GM23338 (cell line): ENCODE data around the gene NRCAM.

ENCODE experiments used
- CREB1 ChIP-seq: fragments of 250-450 bp; sonication (Bioruptor Pico); IDR thresholded peaks from 2 replicates; pipeline ENCODE4 v1.5.0; 2020; ENCODE audit warnings: low read depth, mild to moderate bottlenecking, moderate library complexity
- CTCF ChIP-seq, 2 experiments: fragments of 200-600 bp in 1 of 2; sonication (generic) in 1 of 2; conservative IDR thresholded peaks; 2 replicates each; pipeline versions ENCODE4 v1.5.1 to v1.6.1; 2016 to 2017; ENCODE audit warnings: antibody characterized with exemption in 2 of 2, low read depth in 2 of 2, mild to moderate bottlenecking in 2 of 2, moderate library complexity in 1 of 2
- EZH2 ChIP-seq: fragments of 200-600 bp; sonication (generic); IDR thresholded peaks from one replicate; pipeline ENCODE4 v1.8.0; 2017; ENCODE audit warnings: antibody characterized with exemption, mild to moderate bottlenecking, low read depth; ENCODE audit not compliant: unreplicated experiment
- EZH2phosphoT487 ChIP-seq: fragments of 200-600 bp; sonication (generic); IDR thresholded peaks from one replicate; pipeline ENCODE4 v1.8.1; 2018; ENCODE audit warnings: antibody characterized with exemption; ENCODE audit not compliant: unreplicated experiment
- JUNB ChIP-seq: IDR thresholded peaks from one replicate; pipeline ENCODE4 v1.6.1; 2016; ENCODE audit warnings: antibody characterized with exemption; ENCODE audit not compliant: unreplicated experiment
- POLR2AphosphoS5 ChIP-seq: IDR thresholded peaks from 2 replicates; pipeline ENCODE4 v1.6.1; 2016; ENCODE audit warnings: antibody characterized with exemption, low read depth
- REST ChIP-seq: IDR thresholded peaks from one replicate; pipeline ENCODE4 v1.6.1; 2018; ENCODE audit warnings: antibody characterized with exemption; ENCODE audit not compliant: unreplicated experiment
- ZNF114 ChIP-seq: fragments of 250-450 bp; sonication (Bioruptor Pico); IDR thresholded peaks from 2 replicates; pipeline ENCODE4 v1.5.0; 2020; ENCODE audit warnings: mild to moderate bottlenecking, moderate library complexity
- ZNF331 ChIP-seq: fragments of 250-450 bp; sonication (Bioruptor Pico); IDR thresholded peaks from 2 replicates; pipeline ENCODE4 v1.5.0; 2020; ENCODE audit warnings: low read depth, mild to moderate bottlenecking, moderate library complexity

- TF ChIP-seq CTCF (conservative IDR thresholded peaks at IDR 0.05; ENCODE audit: low read depth in 2 of 2) = no peak
- no peak for TF ChIP-seq POLR2AphosphoS5
- no peak for TF ChIP-seq REST
- no peak for TF ChIP-seq EZH2
- TF ChIP-seq EZH2phosphoT487 = no peak
- TF ChIP-seq CREB1 = no peak
- TF ChIP-seq JUNB = no peak
- TF ChIP-seq ZNF331 (CRISPR knock-in tag) = no peak
- TF ChIP-seq ZNF114 = no peak
These were observed 88.9 kb downstream of the NRCAM start for GRCh38 chr7:108367314-108367713.
